Limb (tissue), 2 donors: Measurements from ENCODE around the gene NEK7.

Experiments used
- DNase-seq, 2 donors: peaks; one replicate each; pipeline ENCODE4 v3.0.0-alpha.2; 2016; ENCODE audit errors: extremely low spot score in 2 of 2

NEK7 gene

DNA sequence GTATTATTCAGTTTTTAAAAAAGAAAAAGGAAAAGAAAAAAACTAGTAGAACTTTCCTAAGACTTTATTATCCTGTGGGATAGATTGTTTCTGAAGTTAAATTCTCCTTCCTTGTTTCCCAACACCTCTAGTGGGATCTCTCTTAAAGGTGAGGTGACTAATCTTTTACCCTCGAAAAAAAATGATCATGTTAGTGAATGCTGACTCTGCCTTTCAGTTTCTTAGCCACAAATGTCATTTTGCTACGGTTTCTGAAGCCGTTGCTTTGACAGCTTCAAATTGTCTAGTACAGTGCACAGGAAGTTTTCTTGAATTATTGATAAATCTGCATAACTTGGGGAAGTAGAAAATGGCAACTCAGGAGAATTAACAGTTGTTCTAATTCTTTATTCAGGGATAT is 13.0 kb upstream of the NEK7 start:
- no peak for DNase-seq

DNA sequence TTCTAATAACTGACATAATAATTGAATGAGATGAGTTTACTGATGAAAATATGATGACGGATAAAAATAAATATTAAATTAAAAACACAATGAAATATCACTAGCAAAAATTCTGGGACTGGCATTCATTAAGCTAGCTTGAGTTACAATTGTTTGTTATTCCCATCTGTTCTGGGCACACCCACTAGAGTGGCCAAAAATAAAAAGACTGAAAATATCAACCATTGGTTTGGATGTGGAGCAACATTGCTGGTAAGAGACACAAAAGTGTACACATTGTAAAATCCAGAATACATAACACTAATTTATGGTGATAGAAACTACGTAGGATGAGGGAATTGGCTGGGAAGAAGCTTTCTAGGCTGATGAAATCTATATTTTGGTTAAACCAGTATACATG is 9.6 kb upstream of the NEK7 start:
- DNase-seq: no peak

DNA sequence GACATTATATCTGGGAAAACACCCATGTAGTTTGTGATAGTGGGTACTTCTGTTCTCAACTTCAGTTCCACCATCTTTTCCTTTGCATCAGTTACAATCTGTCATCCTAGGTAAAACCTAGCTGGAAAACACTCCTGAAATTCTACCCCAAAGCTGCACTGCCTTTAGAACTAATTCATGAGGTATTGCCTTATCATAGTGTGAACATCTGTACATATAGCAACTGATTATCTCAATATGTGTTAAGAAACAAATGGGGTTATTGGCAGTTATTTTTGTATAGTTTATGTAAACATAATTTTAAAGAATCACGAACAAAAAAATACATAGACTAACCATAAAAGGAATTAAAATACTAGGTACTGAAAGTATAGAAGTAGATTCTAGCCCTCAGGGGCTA is 6.4 kb upstream of the NEK7 start:
- no peak for DNase-seq

DNA sequence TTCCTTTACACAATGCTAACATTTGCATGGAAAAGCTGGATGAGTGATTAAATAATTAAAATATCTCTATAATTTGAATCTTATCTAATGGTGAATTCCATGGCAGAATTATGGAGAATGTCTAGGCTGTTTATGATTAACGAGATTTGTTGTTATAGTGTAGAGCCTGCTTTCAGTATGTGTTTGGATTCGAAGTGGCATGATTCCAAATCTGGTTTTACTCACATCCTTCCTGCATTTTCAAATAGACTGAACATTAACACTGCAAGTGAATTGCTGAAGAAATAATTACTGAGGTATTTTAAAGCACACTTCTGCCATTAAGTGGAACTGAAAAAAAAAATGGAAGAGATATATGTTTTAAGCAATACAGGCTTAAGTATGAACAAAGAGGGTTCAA is 5.1 kb upstream of the NEK7 start:
- DNase-seq: no peak

DNA sequence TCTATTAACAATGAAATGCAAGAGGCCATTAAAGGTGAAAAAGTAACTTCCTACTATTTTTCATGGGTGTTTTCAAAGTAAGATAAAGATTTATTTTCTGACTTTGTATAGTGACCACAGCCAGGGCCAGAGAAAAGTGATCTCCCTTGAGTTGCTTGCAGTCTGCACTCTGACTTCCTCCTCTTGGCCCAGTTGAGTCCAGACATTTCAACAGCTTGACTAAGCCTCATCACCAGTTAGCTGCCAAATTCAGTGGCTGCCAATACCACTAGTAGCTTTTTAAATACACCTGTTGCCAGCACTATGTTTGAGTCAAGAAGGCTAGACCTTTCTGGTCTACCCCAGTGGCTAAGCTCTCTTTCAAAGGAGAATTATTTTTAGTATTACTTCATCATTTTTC is 3.7 kb upstream of the NEK7 start:
- DNase-seq: no peak

DNA sequence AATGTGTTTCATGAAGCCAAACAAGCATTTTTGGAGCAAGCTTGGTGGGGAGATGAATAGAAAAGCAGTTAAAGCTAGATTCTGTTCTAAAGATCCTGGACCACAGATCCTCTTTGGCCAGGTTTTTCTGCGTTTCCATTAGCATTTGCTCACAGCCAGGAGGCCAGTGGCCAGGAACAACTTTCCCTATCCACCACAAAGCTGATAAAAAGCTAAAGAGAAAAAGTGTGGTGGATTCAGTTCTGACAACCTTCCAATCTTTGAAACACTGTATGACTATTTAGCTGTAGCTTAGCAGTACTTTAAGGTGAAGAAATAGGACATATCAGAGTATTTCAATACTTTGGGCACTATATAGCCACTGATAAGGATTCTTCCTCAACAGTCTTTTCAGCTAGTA is 3.0 kb upstream of the NEK7 start:
- DNase-seq: no peak

DNA sequence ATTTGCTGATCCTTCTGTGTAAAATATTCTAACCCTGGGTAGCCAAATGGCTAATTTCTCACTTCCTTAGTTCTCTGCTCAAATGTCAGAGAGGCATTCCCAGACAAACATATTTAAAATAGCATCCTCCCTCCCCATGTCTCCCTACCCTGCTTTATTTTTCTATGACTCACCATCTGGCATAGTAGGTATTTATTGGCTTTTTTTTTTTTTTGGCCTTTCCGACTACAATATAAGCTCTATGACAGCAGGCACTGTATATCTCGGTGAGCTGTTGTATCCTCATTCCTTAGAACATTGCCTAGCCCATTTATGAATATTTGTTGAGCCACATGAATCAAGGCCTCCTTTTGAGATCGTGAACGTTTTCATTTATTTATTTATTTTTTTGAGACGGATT is 1.5 kb upstream of the NEK7 start:
- DNase-seq: no peak

DNA sequence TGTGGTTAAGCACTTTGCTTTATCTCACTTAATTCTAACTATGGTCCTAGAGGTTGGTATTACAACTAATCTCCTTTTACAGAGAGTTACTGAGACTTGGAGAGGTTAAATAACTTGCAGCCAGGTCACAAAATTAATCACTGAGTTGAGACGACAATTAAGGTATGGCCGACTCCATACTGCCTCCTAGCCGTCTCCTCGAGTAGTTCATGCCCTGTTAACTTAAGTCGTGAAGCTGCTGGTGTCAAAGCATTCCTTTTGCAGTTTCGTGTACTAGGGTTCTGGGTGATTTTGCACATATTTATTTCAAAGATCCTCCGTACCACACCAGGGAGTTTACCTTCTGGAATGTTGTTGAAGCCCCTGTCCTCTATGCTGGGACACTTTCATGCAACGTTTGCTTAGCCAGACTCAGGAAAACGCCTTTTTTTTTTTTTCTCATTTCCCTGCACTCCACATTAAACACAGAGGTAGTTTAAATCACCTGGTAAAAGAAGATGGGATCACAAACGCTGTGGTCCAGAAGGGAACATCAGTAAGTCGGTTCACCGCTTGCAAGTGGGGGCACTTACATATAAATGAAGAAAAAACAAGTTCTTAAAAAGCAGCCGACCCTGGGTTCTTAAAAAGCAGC is 570 bp upstream of the NEK7 start:
- DNase-seq: peak; percentile 63 to 80

DNA sequence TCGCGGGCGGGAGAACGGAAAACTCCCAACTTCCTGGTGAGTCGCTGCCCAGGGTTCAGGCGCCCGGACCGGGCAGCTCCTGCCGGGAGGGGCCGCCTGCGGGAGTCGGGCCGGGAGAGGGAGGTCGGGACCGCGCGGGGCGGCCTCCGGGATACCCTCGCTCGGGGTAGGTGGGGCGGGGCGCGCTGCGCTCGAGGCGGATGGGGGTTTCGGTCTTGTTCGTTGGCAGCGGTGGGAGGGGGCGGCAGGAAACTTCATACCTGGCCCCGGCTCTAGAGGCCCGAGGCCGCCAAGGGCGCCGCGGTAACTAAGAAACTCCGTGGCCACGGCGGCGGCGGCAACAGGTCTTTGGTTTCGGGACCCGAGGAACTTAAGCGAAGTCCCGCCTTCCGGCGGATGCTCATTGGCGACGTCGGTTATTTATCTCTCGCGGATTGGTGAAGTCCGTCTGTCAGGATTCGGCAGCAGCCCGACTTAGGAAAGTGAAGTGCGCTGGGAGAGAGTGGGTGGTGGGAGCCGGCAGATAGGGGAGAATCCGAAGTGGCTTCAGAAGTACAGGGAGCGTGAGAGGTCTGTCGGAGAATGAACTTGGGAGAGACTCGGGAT is 546 bp downstream of the NEK7 start:
- DNase-seq: peak; percentile 87 to 94

DNA sequence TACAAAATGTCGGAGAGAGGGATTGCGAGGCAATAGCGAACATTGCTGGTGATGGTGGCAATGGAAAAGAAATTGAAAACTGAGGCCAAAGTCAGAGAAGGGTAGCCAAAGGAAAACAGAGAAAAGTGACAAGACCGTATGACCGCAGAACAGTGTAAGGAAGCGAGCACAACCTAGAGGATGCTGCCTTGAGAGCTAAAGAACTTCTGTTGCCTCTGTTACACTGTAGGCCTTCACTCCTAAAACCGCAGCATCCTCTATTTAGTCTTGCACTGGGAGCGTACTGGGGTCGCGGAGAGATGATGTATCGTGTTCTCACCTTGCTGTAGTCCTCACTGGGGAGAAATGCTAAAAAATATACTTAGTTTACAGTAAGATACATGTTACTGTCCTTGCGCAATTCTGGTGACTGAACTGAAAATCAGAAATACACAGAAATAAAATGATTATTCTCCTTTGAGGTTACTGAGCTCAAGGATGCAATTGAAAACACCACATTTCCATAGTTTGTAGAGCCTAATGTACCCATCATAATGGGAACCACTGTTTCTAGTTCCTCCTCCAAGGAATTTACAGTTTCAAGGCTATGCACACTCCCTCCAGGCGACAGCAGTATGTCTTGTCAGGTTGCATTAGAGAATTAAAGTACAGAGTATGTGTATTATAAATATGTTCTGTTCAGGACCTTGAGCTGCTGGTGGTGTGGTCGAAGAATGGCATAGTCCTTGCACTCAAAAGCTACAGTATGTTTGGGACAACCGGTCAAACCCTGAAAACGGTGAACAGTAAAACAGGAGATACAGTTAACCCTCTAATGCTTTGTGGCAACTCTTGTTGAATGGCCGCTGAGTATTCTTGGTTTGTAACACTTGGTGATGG is 1.3 kb downstream of the NEK7 start:
- peak in 1 of 2 donors; percentile 30 for DNase-seq

DNA sequence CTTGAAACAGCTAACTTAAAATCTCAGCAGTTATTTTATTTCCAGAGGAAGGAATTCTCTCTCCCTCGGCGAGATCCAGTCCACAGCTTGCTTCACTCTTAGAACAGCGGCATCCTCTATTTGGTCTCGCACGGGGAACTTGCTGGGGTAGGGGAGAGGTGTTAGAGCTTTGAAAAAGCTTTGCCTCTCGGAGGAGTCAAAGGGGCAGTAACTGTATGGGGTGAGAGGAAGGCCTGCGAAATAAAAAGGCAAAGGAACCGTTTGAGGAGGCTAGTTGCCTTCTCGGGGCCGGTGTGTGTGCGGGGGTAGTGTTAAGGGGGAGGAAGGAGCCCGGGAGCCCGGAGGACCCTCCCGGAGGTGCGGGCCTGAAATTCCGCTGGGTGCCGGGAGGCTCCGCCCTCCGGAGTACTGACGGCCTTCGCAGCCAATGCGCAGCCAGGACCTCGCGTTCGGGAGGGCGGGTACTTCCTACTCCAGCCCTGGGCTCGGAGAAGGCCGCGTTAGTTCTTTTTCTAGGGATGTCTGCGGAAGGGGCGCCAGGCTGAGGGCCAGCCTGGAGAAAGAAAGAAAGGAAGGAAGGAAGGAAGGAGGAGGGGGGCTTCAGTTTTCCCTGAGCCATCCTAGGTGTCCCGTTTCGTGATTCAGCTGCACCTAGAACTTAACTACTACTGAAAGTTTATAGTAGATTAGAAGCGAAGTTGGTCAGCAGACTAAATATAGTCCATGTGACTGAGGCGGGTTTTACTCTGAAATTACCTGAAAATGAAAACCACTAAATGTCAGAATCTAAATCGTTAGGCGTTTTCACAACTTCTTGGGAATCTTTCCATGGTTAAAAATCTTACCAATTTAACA is 2.2 kb downstream of the NEK7 start:
- peak; percentile 91 to 93 for DNase-seq

DNA sequence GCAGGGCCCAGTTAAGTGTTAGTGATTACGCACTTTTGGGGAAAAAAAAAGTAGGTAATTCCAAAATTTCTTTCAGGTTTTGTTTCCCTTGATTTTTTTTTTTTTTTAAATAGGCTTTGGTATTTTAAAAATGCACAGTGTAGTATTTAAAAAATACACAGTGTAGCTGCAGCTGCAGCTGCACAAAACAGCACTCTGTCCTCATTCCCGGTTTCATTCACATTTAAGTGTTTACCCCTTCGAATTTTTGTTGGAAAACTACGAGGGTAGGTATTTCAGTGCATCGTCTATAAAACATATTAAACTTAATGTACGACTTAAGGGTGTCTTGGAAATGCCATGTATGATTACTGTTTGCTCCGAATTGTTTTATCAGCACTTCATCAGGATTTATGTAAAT is 3.4 kb downstream of the NEK7 start:
- DNase-seq: no peak

DNA sequence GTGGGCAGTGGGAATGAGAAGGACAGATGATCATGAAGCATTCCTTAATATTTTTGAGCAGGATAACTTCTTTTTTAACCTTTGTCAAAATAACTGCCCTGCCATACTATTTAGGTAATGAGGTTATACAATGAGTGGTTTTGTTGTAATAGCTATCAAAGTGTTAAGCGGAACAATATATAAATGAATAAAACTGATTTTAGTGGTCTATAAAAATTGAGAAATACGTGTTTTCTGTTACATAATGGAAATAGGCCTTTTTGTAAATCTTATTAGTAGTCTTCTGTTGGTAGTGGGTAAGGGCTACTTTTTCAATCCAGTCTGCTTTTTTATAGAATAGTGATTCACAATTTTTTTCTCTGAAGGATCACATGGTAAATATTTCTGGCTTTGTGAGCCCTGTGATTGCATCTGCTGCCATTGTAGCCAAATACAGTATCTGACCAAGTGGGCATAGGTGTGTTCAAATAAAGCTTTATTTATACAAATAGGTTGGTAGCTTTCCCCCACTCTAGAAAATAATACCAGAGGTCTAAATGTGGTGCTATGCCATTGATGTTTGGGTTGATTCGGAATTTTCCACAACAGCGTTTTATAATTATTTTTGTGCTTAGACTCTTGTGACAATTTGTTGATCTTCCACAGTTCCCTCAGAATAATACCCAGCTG is 4.3 kb downstream of the NEK7 start:
- DNase-seq: no peak

DNA sequence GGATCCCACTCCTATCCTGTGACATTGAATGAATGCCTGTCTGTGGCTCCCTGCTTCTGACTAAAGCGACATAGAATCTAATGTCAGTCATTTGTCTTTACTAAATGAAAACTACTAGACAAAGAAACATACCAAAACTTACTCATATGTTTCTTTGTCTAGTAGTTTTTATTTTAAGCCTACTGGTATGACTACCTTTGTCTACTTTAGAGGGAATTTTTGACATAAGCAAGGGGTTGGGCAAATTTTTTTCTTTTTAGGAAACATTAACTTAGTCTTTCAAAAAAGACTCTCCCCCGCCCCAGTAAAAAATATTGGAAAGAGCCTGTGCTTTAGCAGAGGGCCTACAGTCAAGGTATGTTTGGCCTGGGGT is 4.9 kb downstream of the NEK7 start:
- DNase-seq: no peak

DNA sequence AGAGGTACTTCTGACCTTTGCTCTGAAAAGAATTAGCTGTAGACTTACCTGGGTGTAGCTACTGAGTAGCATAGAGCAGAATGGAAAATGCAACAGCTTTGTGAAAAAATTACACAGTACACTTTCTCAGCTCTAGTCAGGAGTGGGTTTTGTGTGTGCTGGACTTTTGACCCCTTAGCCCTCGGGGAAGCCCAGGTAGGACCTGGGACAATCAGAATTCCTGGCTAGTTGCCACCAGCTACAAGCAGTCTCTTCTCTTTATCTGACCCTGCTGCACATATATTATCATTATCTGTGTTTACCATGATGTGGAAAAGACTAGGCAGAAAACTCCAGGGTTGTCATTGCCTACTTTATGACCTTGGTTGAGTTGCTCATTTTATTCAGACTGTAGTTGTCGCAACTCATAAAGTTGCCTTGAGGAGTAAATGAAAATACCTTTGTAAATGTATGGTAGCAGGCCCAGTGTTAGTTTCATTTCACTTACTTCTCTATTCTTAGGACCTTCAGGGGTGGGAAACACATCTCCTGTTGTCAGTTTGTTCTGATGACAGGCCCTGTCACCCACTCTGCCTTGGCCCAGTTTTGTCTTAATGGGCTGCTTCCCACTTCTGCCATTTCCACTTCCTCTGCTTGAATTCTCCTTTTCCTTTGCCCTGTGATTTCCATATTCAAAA is 5.4 kb downstream of the NEK7 start:
- DNase-seq: no peak

DNA sequence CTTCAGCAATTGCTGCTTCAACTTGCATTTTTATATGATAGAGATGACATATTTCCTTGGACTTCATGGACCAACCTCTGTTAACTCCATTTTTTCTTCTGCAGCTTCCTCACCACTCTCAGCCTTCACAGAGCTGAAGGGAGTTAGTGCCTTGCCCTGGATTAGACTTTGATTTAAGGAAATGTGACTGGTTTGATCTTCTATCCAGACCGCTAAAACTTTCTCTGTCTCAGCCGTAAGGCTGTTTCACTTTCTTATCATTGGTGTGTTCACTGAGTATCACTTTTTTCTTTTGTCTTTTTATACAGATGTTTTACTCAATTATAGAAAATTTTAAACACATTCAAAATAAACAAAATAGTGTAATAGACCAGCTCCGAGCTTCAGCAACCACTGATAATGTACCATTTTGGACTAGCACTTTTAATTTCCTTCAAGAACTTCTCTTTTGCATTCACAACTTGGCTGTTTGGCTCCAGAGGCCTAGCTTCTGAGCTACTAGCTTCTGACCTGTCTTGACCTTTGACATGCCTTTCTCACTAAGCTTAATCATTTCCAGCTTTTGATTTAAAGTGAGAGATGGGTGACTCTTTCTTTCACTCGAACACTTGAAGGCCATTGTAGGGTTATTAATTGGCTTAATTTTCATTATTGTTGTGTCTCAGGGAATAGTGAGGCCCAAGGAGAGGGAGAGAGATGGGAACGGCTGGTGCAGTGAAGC is 9.3 kb downstream of the NEK7 start:
- DNase-seq: no peak

DNA sequence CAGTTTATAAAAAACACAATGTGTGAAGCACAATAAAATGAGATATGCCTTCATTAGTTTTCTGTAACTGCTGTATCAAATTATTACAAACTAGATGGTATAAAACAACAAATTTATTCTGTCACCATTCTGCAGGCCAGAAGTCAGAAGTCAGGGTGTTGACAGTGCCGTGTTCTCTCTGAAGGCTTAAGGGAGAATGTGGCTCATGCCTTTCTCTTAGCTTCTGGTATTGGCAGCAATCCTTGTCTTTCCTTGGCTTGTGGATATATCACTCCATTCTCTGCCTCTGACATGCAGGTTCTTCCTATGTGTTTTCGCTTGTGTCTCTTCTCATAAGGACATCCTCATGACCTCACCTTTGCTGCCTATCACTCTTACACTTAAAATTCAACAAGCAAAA is 10.1 kb downstream of the NEK7 start:
- DNase-seq: no peak

DNA sequence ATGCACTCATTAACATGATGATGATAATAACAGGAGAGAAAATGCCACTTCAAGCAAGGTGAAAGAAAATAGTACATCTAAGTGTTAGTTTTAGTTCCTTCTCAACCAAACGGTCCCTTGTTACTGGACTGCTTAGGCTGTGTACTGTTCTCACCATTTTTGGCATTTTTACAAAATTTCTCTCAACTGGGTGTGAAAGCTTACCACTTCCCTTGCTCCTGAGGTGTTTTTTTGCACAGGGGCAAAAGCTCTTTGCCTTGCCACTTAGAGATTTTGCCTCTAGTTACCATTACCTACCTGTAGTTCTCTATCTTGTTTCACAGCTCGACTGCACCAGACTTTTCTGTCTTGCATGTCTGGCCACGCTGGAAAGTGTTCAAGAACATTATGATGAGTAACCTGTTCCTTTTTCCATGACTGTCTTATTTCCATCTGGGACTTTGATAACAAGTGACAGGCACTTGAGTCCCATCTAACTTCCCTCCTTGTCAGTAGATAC is 10.7 kb downstream of the NEK7 start:
- DNase-seq: no peak

DNA sequence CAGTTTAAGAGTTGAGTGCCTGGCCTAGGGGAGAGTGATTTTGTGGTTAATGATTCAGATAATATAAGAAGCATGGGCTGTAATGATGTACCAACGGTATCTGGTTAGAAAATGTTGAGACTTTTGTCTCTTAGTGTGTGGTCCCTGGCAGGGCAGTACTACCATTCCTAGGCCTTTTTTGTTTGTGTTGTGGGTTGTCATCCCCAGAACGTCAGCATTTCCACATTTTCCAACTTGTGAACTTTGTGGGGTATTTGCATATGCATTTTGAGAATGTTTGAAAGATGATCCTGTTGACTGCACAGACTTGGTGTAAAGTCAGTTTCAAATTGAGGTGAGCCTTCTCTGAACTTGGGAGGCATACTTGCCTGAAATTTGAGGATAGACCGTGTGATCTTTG is 11.4 kb downstream of the NEK7 start:
- no peak for DNase-seq

DNA sequence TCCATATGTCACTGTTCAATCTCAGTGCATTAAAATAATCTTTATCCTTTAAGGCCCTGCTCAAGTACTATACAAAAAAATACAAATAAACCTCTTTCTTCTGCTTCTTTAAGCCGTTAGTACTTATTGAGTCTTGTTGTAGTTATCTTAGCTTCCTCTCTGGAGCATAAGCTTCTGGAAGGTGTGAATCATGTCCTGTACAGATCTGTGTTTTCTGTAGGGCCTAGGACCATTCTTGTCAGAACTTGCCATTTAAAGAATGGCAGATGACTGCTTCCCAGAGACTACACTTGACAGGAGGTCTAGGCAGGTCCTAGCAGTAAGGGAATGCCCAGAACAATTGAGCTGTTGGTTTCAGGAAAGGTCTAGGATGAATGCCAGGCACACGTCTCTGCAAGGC is 12.9 kb downstream of the NEK7 start:
- no peak for DNase-seq
